C4-2B (cell line): ENCODE data around the gene PGP.

Experiments used
- ZFX ChIP-seq: fragments of 450-650 bp; IDR thresholded peaks from 2 replicates; pipeline ENCODE4 v1.6.1; 2017
- TF ChIP-seq, protein P1 (sequence below): fragments of 450-650 bp; conservative IDR thresholded peaks from 2 replicates; pipeline ENCODE4 v1.5.1; 2017; ENCODE audit warnings: mild to moderate bottlenecking

DNA sequence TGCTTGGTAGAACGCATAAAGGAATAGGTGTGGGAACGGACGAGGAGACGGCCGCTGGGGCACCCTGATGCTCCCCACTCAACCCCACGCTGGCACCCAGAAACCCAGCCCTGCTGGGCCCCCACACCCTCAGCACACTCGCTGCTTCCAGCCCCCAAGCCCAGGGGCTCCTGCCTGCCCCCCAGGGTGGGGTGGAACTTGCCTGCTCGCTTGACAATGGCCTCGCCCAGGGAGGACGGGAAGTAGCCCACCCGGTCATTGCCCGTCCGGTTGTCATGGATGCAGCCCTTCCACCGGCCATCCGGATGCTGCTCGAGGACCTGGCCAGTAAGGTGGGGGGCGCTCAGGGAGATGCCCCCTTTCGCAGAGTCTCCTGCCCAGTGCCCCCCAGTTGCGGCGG lies 28.1 kb downstream of the PGP start:
- TF ChIP-seq, protein P1, sequence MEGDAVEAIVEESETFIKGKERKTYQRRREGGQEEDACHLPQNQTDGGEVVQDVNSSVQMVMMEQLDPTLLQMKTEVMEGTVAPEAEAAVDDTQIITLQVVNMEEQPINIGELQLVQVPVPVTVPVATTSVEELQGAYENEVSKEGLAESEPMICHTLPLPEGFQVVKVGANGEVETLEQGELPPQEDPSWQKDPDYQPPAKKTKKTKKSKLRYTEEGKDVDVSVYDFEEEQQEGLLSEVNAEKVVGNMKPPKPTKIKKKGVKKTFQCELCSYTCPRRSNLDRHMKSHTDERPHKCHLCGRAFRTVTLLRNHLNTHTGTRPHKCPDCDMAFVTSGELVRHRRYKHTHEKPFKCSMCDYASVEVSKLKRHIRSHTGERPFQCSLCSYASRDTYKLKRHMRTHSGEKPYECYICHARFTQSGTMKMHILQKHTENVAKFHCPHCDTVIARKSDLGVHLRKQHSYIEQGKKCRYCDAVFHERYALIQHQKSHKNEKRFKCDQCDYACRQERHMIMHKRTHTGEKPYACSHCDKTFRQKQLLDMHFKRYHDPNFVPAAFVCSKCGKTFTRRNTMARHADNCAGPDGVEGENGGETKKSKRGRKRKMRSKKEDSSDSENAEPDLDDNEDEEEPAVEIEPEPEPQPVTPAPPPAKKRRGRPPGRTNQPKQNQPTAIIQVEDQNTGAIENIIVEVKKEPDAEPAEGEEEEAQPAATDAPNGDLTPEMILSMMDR: no peak
- TF ChIP-seq ZFX: no peak
